Measurements from ENCODE around the gene NT5C2. TPM values are rescaled to one million over a fixed set of nuclear protein-coding genes. Genes with fewer than 3 reads are reported as not detected.
"Not testable (repeated sequence)": the region's sequence is repeated elsewhere in the genome, so short reads cannot be mapped to it uniquely, and the experiment has no call there.

The NT5C2 gene
- total RNA-seq (2014; rRNA removed; shearing (Covaris generic)) = 24.1 and 26.9 TPM in 2 replicates

DNA sequence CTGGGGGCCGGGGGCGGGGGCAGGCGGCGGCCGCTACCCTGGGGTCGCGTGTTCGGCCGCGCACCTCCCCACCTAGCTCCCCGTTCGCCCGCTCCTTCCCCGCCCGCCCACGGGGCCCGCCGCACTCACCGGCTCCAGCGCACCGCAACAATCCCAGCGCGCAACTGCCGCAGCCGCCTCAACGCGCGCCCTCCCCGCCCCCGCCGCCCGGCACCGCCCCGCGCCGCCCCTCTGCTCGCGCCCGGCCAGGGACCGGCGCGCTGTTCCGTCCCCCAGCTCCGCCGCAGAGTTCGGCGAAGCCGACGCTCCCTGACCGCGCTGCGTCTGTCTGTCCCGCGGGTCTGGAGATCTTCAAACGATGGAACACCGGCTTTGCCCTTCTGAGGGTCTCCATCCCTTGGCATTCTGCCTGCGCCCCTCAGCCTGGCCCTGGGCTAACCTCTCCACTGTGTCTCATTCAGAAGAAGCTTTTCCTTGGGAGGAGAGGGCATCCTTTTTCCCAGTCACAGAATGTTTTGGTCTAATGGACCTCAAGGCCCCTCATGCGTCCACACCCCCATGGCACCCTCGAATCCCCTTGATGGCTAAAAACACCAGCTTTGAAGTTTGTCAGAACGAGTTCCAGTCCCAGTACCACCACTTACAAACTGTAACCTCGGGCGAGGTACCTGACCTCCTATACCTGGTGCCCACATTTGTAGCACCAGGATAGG, at the start of gene NT5C2:
Gene NT5C2 (minus strand): TSS at position 166 of the 713 bp plus-strand sequence. CDS start 18,314 bp downstream, outside the sequence.
- DNase-seq (ENCODE audit: low read depth) = peak; percentile 71

DNA sequence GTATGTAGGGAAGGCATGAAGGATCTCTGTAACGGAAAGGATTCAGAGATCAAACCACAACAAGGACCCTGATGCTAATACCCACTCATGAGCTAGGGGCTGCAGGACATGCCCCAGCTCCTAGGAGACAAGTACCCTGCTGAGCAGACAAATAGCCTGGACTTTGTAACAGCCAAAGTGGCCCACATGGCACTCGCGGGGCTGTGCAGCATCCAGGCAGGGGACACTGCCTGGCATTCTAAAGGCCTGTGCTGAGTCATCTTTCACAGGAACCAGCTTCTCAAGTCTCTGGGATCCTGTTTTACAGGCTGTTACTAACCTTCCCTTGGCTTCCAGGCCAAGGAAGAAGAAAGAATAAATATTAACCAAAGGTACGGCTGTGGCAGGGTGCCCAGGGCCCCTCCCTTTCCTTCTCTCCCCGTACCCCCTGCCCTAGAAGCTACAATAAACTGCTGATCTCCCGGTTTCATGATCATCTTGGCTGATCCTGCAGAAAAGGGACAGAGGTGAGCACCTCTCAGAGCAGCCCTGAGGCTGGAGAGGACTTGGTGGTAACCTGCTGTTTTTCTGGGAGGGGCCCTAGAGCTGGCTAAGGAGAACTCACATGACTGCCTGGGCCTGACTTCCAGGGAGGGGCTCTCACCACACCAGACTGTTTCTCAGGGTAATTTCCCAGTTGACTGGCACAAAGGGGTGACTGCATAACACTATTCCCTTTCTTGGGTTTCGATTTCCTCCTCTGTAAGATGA, 48.4 kb upstream of the NT5C2 start:
- DNase-seq (ENCODE audit: low read depth) = peak; percentile 59

DNA sequence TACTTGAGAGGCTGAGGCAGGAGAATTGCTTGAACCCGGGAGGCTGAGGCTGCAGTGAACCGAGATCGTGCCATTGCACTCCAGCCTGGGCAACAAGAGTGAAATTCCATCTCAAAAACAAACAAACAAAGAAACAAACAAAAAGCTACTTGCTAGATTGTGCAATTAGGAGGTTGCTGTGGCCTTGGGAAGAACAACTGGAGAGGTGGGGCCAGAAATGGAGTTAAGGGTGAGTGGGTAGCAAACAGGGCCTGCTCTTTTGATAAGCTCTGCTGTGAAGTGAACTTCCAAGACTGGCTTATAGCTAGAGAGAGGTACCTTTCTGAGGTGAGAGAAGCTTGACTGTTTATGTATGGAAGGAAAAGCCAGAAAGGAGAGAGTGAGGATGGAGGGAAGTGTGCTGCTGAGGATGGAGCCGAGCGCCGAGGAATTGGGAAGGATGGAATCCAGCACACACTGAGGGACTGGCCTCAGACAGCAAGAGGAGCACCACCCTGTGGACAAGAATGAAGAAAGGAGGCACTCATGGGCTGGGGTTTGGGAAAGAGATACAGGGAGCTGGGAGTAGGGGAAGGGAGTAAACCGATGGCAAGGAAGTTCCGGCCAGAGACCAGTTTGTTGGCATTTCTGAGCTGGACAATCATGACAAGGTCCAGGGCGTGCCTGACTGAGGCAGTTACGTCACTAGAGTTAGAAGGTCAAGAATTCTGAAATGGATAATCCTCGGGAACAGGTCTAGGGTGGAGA, 45.6 kb upstream of the NT5C2 start:
- peak; percentile 35 for DNase-seq (ENCODE audit: low read depth)

DNA sequence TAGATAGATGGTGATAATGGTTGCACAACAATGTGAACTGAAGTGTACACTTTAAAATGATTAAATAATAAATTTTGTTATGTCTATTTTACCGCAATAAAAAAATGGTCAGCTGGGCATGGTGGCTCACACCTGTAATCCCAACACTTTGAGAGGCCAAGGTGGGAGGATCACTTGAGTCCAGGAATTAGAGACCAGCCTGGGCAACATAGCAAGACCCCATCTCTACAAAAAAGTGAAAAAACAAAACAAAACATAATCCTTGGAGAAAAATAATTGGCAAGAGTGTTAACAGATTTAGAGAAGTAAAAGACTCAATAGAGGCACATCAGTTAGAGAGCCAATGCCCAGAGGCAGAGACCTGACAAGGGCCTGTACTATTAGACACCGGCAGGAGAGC, 42.7 kb upstream of the NT5C2 start:
- no peak for DNase-seq (ENCODE audit: low read depth)

DNA sequence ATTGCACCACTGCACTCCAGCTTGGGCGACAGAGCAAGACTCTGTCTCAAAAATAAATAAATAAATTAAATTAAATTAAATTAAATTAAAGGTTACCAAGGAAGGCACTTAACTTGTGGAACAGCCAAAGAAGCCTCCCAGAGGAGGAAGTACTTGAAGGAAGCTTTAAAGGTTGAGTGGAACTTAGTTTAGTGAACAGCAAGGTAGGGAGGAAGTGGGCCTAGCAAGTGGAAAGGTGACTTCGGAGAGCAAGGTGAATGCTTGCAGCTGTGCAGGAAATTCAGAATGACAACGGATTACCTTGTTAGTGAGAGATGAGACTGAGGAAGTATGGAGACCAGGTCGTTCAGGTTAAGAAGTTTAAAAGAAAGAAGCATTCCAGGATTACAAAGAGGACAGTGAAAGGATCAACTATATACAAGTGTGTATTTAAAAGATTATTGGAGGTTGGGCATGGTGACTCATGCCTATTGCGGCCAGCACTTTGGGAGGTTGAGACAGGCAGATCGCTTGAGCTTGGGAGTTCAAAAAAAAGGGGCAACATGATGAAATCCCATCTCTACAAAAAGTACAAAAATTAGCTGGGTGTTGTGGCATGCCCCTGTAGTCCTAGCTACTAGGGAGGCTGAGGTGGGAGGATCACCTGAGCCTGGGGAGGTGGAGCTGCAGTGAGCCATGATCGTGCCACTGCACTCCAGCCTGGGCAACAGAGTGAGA, 39.9 kb upstream of the NT5C2 start:
- peak; percentile 62 for DNase-seq (ENCODE audit: low read depth)

GRCh38 chr10:103232131-103232673, 39.1 kb upstream of the NT5C2 start:
- peak; percentile 67 for DNase-seq (ENCODE audit: low read depth)

DNA sequence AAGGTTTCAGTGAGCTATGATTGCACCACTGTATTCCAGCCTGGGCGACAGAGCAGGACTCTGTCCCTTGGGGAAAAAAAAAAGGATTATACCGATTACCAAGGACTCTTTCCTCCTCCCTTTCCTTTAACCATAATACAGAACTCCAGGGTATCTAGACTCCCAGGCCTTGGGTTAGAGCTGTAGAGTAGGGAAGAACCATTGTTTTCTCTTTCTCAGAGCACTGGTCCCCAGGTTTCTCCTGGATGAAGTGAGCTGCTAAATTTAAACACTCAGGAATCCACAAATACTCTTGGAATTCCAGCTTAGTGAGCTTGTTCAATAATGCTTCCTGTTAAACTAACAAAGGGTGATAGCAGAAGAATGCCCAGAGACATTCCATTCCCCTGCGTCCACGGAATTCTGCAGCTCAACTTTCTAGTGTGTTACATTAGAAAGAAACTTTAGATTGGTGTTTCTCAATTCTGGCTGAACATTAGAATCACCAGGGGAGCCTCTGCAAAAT, 38.0 kb upstream of the NT5C2 start:
- peak; percentile 88 for DNase-seq (ENCODE audit: low read depth)

DNA sequence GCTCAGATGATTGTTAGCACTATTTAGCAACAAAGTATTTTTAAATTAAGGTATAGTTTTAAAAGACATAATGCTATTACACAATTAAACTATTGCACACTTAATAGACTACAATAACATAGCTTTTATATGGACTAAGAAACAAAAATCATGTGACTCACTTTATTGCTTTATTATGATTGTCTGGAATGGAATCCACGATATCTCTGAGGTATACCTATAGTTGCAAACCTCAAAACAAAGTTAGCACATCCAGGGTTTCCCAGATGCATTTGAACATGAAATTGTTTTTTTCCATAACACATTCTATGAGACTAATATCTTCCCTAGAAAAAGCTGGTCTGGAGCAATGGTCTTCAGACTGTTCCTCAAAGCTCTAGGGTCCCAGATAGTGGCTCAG, 34.3 kb upstream of the NT5C2 start:
- DNase-seq (ENCODE audit: low read depth) = no peak

- no peak for DNase-seq (ENCODE audit: low read depth)
Observed at GRCh38 chr10:103225939-103226338, 32.9 kb upstream of the NT5C2 start.

- not testable (repeated sequence) for DNase-seq (ENCODE audit: low read depth)
Observed at GRCh38 chr10:103224721-103225120, 31.6 kb upstream of the NT5C2 start.

DNA sequence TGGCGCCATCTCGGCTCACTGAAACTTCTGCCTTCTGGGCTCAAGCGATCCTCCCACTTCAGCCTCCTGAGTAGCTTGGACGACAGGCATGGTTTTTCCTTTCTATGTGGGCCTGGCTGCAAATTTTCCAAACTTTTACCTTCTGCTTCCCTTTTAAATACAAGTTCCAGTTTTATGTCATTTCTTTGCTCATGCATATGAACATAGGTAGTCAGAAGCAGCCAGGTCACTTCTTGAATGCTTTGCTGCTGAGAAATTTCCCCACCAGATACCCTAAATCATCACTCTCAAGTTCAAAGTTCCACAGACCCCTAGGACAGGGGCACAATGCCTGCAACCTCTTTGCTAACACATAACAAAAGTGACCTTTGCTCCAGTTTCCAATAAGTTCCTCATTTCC, 31.1 kb upstream of the NT5C2 start:
- no peak for DNase-seq (ENCODE audit: low read depth)

- DNase-seq (ENCODE audit: low read depth) = not testable (repeated sequence)
Observed at GRCh38 chr10:103216362-103216761, 23.3 kb upstream of the NT5C2 start.

DNA sequence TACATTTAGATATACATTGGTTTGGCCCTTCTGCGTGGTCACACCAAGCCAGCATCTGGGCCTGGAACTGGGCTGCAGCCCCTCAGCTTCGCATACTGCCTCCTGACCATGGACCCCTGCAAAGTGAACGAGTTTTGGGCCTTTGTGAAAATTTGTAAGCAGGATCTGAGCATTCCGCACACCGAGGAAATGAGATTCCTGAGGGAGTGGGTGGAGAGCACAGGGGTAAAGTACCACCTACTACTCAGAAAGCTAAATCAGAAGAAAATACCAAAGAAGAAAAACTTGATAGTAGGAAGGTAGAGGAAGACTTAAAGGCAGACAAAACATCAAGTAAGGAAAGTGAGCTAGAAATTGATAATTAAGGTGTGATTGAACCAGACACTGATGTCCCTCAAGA, 22.5 kb upstream of the NT5C2 start:
- no peak for DNase-seq (ENCODE audit: low read depth)

GRCh38 chr10:103210262-103210661, 17.2 kb upstream of the NT5C2 start:
- not testable (repeated sequence) for DNase-seq (ENCODE audit: low read depth)

- DNase-seq (ENCODE audit: low read depth) = not testable (repeated sequence)
Observed at GRCh38 chr10:103207643-103208042, 14.6 kb upstream of the NT5C2 start.

GRCh38 chr10:103207141-103207540, 14.1 kb upstream of the NT5C2 start:
- no peak for DNase-seq (ENCODE audit: low read depth)

GRCh38 chr10:103206715-103207114, 13.6 kb upstream of the NT5C2 start:
- not testable (repeated sequence) for DNase-seq (ENCODE audit: low read depth)

DNA sequence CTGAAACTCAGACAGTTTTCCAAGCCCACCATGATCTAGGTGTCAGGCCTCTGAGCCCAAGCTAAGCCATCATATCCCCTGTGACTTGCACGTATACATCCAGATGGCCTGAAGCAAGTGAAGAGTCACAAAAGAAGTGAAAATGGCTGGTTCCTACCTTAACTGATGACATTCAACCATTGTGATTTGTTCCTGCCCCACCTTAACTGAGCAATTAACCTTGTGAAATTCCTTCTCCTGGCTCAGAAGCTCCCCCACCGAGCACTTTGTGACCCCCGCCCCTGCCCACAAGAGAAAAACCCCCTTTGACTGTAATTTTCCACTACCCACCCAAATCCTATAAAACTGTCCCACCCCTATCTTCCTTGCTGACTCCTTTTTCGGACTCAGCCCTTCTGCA, 12.3 kb upstream of the NT5C2 start:
- not testable (repeated sequence) for DNase-seq (ENCODE audit: low read depth)

GRCh38 chr10:103204353-103205255, 11.5 kb upstream of the NT5C2 start:
- DNase-seq (ENCODE audit: low read depth) = no peak

DNA sequence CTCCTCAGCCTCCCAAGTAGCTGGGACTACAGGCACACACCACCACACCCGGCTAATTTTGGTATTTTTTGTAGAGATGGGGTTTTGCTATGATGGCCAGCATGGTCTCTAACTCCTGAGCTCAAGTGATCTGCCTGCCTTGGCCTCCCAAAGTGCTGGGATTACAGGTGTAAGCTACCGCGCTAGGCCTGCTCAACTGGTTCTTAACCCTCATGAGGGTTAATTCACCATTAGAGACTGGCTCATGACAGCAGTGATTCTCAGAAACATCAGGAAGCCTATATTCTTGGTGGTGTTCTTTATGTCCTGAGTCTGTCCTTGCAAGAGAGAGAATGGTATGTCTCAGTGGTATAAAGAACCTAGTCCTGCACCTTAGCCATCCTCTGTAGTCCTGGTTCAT, 10.4 kb upstream of the NT5C2 start:
- no peak for DNase-seq (ENCODE audit: low read depth)
